B cell (primary cell): ENCODE measurements around the gene ABCC1. TPM values are rescaled to one million over a fixed set of nuclear protein-coding genes. Genes with fewer than 3 reads are reported as not detected.
"Not testable (repeated sequence)": the region's sequence is repeated elsewhere in the genome, so short reads cannot be mapped to it uniquely, and the experiment has no call there.

Source experiments
- ATAC-seq: fragments of 200-7000 bp; cut with Tn5 transposase; one replicate; pipeline ENCODE4 v1.10.0; 2021; ENCODE audit warnings: low read depth, mild to moderate bottlenecking, moderate number of reproducible peaks, moderate library complexity
- CTCF ChIA-PET: fragments of 350-600 bp; sonication (Branson Sonifier 250); formaldehyde crosslinking; loops from one replicate; lab custom pipeline; 2021; ENCODE audit warnings: antibody characterized with exemption, inconsistent platforms; lab: Charles Lee
- POLR2A ChIA-PET: fragments of 350-600 bp; sonication (Branson Sonifier 250); formaldehyde crosslinking; loops from one replicate; lab custom pipeline; 2021; ENCODE audit warnings: antibody characterized with exemption; lab: Charles Lee
- DNase-seq: peaks from one replicate; pipeline ENCODE4 v3.0.0; 2013
- H2AFZ ChIP-seq: 2 replicates; pipeline ENCODE4 v1.6.1; 2012; ENCODE audit warnings: mild to moderate bottlenecking, low read depth, low read length; ENCODE audit not compliant: insufficient read depth, poor library complexity, severe bottlenecking
- H3K27ac ChIP-seq, 2 donors: 1 replicate in 1 of 2; 2 replicates in 1 of 2; pipeline ENCODE4 v1.5.1; 2012 to 2013; ENCODE audit warnings: low read length in 2 of 2, mild to moderate bottlenecking in 2 of 2, moderate library complexity in 1 of 2
- H3K27me3 ChIP-seq, 4 experiments: fragments of 200-600 bp in 1 of 4; sonication (generic) in 1 of 4; replicated peaks in 1 of 4; 1 replicate in 2 of 4; 2 replicates in 2 of 4; pipeline versions ENCODE4 v1.6.1 to v1.7.0; 2013 to 2016; ENCODE audit warnings: low read length in 3 of 4, mild to moderate bottlenecking in 2 of 4, mixed read lengths in 1 of 4, moderate library complexity in 1 of 4; ENCODE audit not compliant: insufficient read depth in 4 of 4, control insufficient read depth in 3 of 4; ENCODE audit errors: control extremely low read depth in 1 of 4
- H3K36me3 ChIP-seq, 2 experiments: replicated peaks in 1 of 2; 1 replicate in 1 of 2; 2 replicates in 1 of 2; pipeline versions ENCODE4 v1.6.1 to v1.7.1; 2013; ENCODE audit warnings: low read length in 1 of 2; ENCODE audit not compliant: insufficient read depth in 2 of 2, control insufficient read depth in 1 of 2; ENCODE audit errors: control extremely low read depth in 1 of 2, extremely low read depth in 1 of 2
- H3K4me1 ChIP-seq, 2 donors: fragments of 200-600 bp in 1 of 2; sonication (generic) in 1 of 2; 1 replicate in 1 of 2; 2 replicates in 1 of 2; pipeline versions ENCODE4 v1.5.1 to v1.6.1; 2013 to 2017; ENCODE audit warnings: low read length in 2 of 2; ENCODE audit not compliant: control insufficient read depth in 2 of 2, insufficient read depth in 2 of 2
- H3K4me2 ChIP-seq: replicated peaks from 2 replicates; pipeline ENCODE3; 2012; ENCODE audit warnings: mild to moderate bottlenecking, low read depth, low read length; ENCODE audit not compliant: poor library complexity, severe bottlenecking
- H3K4me3 ChIP-seq, 5 experiments: fragments of 200-600 bp in 1 of 5; sonication (generic) in 1 of 5; 1 replicate in 3 of 5; 2 replicates in 2 of 5; pipeline versions ENCODE4 v1.5.1 to v1.7.0; 2011 to 2016; ENCODE audit warnings: low read length in 4 of 5, mild to moderate bottlenecking in 4 of 5, low read depth in 2 of 5, control low read depth in 1 of 5, moderate library complexity in 1 of 5; ENCODE audit not compliant: insufficient read depth in 1 of 5; ENCODE audit errors: control extremely low read depth in 1 of 5, extremely low read depth in 1 of 5
- H3K79me2 ChIP-seq: fragments of 200-600 bp; sonication (generic); one replicate; pipeline ENCODE4 v1.6.0; 2016; ENCODE audit warnings: low read length; ENCODE audit not compliant: control insufficient read depth, insufficient read depth
- H3K9ac ChIP-seq: fragments of 200-600 bp; sonication (generic); 2 replicates; pipeline ENCODE4 v1.6.1; 2017; ENCODE audit warnings: mild to moderate bottlenecking, low read length, moderate library complexity
- H3K9me3 ChIP-seq, 3 donors: one replicate each; pipeline versions ENCODE4 v1.6.1 to v1.7.1; 2013; ENCODE audit warnings: low read length in 2 of 3; ENCODE audit not compliant: control insufficient read depth in 2 of 3, insufficient read depth in 1 of 3; ENCODE audit errors: control extremely low read depth in 1 of 3
- H4K20me1 ChIP-seq: 2 replicates; pipeline ENCODE4 v1.6.0; 2012; ENCODE audit warnings: mild to moderate bottlenecking, low read length; ENCODE audit not compliant: insufficient read depth, control insufficient read depth, poor library complexity, severe bottlenecking
- H3K27ac Mint-ChIP-seq: one replicate; pipeline ENCODE4 v1.8.0; 2021; ENCODE audit warnings: mixed read lengths
- H3K27me3 Mint-ChIP-seq: one replicate; pipeline ENCODE4 v1.8.0; 2021; ENCODE audit warnings: mixed read lengths
- H3K4me1 Mint-ChIP-seq: one replicate; pipeline ENCODE4 v1.8.0; 2021; ENCODE audit warnings: mixed read lengths
- H3K4me3 Mint-ChIP-seq: one replicate; pipeline ENCODE4 v1.8.0; 2021; ENCODE audit warnings: mixed read lengths
- H3K9me3 Mint-ChIP-seq: one replicate; pipeline ENCODE4 v1.8.0; 2022; ENCODE audit warnings: mixed read lengths; ENCODE audit not compliant: insufficient read depth
- EZH2 ChIP-seq: IDR thresholded peaks from 2 replicates; pipeline ENCODE4 v1.6.1; 2012; ENCODE audit warnings: borderline replicate concordance, low read depth, mild to moderate bottlenecking, moderate library complexity, low read length; ENCODE audit not compliant: insufficient read depth, poor library complexity, severe bottlenecking
- WGBS: methylation state at CpG from one replicate; pipeline ENCODE4 v1.1.5; 2013; ENCODE audit warnings: missing lambda C conversion rate; ENCODE audit not compliant: insufficient coverage; 5-methylcytosine and 5-hydroxymethylcytosine counted together
- intact Hi-C: fragments of 100-400 bp; cut with micrococcal nuclease; formaldehyde crosslinking; loops from one replicate; pipeline ENCODE4 v1.10.0; 2022
- polyA plus RNA-seq: library from polyadenylated mRNA; depleted of rRNA; stranded (reverse); fragments of >200 nt; gene quantifications from 2 replicates; pipeline ENCODE4 v1.2.3, GENCODE V29; 2012
- total RNA-seq, 2 donors: library from RNA; stranded (reverse); fragments of 120-200 nt in 1 of 2; gene quantifications; 1 replicate in 1 of 2; 2 replicates in 1 of 2; pipeline versions ENCODE4 v1.2.3 to v1.2.4, GENCODE V29; 2013 to 2022
- TF ChIP-seq, protein P1 (sequence below): fragments of 200-600 bp; IDR thresholded peaks from one replicate; pipeline ENCODE4 v1.8.0; 2022; ENCODE audit warnings: antibody characterized with exemption, mild to moderate bottlenecking

Gene ABCC1
- total and polyA plus RNA-seq, 2 donors (not counting 1 experiment from before 2014, with no cell fraction given) = 21.8 to 73.0 TPM

GRCh38 chr16:15916323-15916722, 33.1 kb upstream of the ABCC1 start:
- Histone ChIP-seq H3K27ac (no peak overlapping the region), H2AFZ (no peak overlapping the region), H3K9me3 (no peaks in the 10 kb centered on the region), H3K4me1 (no peaks in the 10 kb centered on the region), H3K4me3 (no peak overlapping the region), H3K27me3 (no peaks in the 10 kb centered on the region), H3K4me2 (no peak overlapping the region), H3K36me3 (no peaks in the 10 kb centered on the region), H3K79me2 (no peaks in the 10 kb centered on the region), H4K20me1 (no peaks in the 10 kb centered on the region), H3K9ac (no peak overlapping the region)
- ATAC-seq (no peak), DNase-seq (no peak)
- no peaks in the 10 kb centered on the region for H3K9me3 Mint-ChIP-seq
- TF ChIP-seq EZH2 = no peak
- TF ChIP-seq, protein P1, sequence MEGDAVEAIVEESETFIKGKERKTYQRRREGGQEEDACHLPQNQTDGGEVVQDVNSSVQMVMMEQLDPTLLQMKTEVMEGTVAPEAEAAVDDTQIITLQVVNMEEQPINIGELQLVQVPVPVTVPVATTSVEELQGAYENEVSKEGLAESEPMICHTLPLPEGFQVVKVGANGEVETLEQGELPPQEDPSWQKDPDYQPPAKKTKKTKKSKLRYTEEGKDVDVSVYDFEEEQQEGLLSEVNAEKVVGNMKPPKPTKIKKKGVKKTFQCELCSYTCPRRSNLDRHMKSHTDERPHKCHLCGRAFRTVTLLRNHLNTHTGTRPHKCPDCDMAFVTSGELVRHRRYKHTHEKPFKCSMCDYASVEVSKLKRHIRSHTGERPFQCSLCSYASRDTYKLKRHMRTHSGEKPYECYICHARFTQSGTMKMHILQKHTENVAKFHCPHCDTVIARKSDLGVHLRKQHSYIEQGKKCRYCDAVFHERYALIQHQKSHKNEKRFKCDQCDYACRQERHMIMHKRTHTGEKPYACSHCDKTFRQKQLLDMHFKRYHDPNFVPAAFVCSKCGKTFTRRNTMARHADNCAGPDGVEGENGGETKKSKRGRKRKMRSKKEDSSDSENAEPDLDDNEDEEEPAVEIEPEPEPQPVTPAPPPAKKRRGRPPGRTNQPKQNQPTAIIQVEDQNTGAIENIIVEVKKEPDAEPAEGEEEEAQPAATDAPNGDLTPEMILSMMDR = no peak
- H3K4me1 Mint-ChIP-seq = no peaks in the 10 kb centered on the region
- no peaks in the 10 kb centered on the region for H3K27me3 Mint-ChIP-seq
- no peak overlapping the region for H3K27ac Mint-ChIP-seq
- ChIA-PET CTCF (no interaction called here), POLR2A (no interaction called here)
- no peak overlapping the region for H3K4me3 Mint-ChIP-seq
- intact Hi-C loops = no loop called here
- 100% methylated on average over 2 of the region's 8 CpGs for WGBS

DNA sequence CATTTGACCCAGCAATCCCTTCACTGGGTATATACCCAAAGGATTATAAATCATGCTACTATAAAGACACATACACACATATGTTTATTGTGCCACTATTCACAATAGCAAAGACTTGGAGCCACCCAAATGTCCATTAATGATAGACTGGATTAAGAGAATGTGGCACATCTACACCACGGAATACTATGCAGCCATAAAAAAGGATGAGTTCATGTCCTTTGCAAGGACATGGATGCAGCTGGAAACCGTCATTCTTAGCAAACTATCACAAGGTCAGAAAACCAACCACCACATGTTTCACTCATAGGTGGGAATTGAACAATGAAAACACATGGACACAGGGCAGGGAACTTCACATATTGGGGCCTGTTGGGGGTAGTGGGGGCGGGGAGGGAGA, 31.1 kb upstream of the ABCC1 start:
- H3K79me2 ChIP-seq, H3K9me3 Mint-ChIP-seq, H3K4me3 Mint-ChIP-seq, H3K27ac Mint-ChIP-seq, ATAC-seq, H3K9me3 ChIP-seq, DNase-seq, H3K27me3 ChIP-seq, H3K36me3 ChIP-seq, intact Hi-C loops, H2AFZ ChIP-seq, H3K4me3 ChIP-seq, CTCF ChIA-PET, H3K4me2 ChIP-seq, H3K9ac ChIP-seq, H3K4me1 Mint-ChIP-seq, H3K27ac ChIP-seq, H3K27me3 Mint-ChIP-seq, POLR2A ChIA-PET, H4K20me1 ChIP-seq, H3K4me1 ChIP-seq: not testable (repeated sequence)
- no CpG with 5 or more reads among the region's 3 CpGs for WGBS
